GM12892 (cell line): Measurements from ENCODE around the gene FAM120A.
A peak's percentile ranks its signal among the peaks of the same experiment; 100 is the strongest.

Experiments
- DNase-seq: peaks from one replicate; pipeline ENCODE4 v3.0.0; 2011; ENCODE audit not compliant: insufficient read length
- FAIRE-seq: peaks from 2 replicates; lab custom pipeline; 2011; peaks lifted over from hg19 to GRCh38; lab: Jason Lieb, UNC
- POLR2A ChIP-seq: IDR thresholded peaks from 2 replicates; pipeline ENCODE4 v1.6.1; 2011; ENCODE audit warnings: low read depth, low read length, control low read depth
- POLR2AphosphoS5 ChIP-seq: IDR thresholded peaks from 2 replicates; pipeline ENCODE4 v1.6.1; 2011; ENCODE audit warnings: low read depth, low read length, control low read depth
- TAF1 ChIP-seq: IDR thresholded peaks from 2 replicates; pipeline ENCODE4 v1.6.1; 2011; ENCODE audit warnings: low read depth, mild to moderate bottlenecking, control low read depth, low read length, borderline replicate concordance

Gene FAM120A

DNA sequence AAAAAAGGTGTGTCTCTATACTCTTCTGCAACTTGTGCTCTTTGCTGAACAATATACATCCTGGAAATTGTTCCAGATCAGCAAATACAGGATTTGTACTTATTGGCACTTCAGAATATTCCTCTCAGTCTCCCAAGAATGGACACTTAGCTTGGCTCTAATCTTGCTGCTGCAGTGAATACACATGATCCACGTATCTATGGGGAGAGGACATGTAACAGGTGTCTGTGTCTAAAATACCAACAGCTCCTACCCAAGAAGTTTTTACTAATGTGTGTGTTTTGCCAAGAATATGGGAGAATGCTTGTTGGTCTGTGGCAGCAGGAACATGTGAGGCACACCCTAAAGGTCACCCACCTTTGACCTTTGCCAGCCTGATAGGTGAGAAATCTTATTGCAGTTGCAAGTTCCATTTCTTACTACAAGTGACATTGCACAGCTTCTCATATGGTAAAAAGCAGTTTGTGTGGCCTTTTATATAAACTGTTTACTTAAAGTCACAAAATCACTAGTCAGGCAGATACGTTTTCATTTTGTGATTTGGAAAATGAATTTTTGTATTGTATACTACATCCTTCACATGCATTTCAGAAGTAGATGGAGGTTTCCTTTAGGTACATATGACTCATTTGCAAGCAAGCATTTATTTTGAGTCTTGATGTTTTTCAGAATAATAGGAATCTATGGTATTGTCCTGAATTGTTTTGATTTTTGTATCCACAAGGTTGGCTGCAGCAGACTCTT is 160.7 kb downstream of the FAM120A start:
- DNase-seq (no peak), FAIRE-seq (no peak)
- no peak for TF ChIP-seq TAF1
- no peak for TF ChIP-seq POLR2A
- no peak for TF ChIP-seq POLR2AphosphoS5

DNA sequence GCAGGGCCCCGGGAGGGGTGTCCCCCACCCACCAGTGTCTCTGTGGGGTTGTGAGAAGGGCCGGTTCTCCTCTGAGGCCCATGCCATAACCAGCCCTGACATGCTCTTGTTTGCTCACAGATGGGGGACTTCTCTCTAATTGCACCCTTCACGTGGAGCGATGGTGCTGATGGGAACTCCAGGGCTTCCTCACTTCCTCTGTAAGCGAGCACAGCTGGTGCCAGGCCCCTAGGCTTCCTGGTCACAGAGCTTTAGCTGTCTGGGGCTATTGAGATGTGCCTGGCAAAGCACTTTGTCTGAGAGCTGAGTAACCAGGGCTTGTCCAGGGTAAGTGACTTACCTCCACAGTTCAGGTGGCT is 161.3 kb downstream of the FAM120A start:
- FAIRE-seq: no peak
- no peak for TF ChIP-seq POLR2AphosphoS5
- no peak for TF ChIP-seq POLR2A
- peak; percentile 33; the same call in 1 of the 2 replicates for TF ChIP-seq TAF1
- DNase-seq: no peak

DNA sequence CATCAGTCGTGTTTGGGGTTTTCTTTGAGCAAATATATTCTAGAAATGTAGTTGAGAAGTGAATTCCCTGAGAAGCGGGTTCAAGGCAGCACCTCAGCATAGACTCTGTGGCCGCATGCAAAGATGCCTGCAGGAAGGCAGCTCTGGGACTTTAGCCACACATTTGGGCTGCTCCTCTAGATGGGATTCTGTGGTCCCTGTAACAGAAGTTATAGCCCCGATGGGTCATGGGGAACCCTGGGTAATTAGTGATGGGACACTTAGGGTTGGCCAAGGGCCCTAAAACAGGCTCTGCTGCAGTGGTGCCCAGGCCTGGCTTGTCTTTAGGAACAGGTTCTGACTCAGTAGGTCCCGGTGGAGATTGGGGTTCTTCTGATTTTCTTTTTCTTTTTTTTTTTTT is 161.7 kb downstream of the FAM120A start:
- DNase-seq (no peak), FAIRE-seq (no peak)

DNA sequence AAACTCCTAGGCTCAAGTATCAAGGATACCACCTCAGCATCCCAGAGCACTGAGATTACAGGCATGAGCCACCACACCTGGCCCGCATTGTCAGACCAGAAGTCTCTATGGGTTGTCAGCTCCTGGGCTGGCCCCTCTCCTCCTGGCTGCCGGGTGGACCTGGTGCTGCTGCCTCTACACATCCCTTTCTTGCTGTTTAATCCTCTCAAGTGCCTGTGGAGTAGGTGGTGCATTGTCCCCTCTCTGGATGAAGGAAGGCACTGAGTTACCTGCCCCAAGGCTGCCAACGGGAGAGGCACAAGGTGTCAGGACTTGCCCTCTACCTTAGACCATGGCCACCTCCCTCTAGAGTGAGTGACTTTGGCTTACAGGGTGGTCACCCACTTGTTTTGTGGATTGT is 162.3 kb downstream of the FAM120A start:
- DNase-seq: no peak
- TF ChIP-seq TAF1: no peak
- TF ChIP-seq POLR2AphosphoS5: no peak
- no peak for TF ChIP-seq POLR2A
- no peak for FAIRE-seq

More for the DNA sequence above, 161.7 kb downstream of the FAM120A start:
- no peak for TF ChIP-seq POLR2A
- no peak for TF ChIP-seq TAF1
- TF ChIP-seq POLR2AphosphoS5: no peak

DNA sequence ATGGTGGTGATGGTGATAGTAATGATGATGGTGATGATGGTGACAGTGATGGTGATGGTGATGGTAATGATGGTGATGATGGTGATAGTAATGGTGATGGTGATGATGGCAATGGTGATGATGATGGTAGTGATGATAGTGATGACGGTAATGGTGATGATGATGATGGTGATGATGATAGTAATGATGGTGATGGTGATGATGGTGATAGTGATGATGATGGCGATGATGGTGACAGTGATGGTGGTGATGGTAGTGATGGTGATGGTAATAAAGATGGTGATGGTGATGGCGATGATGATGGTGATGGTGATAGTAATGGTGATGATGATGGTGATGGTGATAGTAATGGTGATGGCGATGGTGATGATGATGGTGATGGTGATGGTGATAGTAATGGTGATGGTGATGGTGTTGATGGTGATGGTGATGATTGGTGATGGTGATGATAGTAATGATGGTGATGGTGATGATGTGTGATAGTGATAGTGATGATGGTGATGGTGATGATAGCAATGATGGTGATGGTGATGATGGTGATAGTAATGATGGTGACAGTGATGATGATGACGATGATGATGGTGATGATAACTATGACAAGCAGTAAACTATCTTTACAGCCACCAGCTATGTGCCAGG is 163.5 kb downstream of the FAM120A start:
- no peak for DNase-seq
- FAIRE-seq: no peak
- TF ChIP-seq POLR2A (no peak), TAF1 (no peak), POLR2AphosphoS5 (no peak)
